PFSK-1 (cell line): ENCODE data around the gene GPD2.

ENCODE experiments used
- POLR2AphosphoS5 ChIP-seq: IDR thresholded peaks from 2 replicates; pipeline ENCODE4 v1.6.1; 2012; ENCODE audit warnings: low read depth, mild to moderate bottlenecking, control low read depth, low read length, moderate library complexity
- SIN3A ChIP-seq: IDR thresholded peaks from 2 replicates; pipeline ENCODE4 v1.6.1; 2012; ENCODE audit warnings: mild to moderate bottlenecking, low read length, moderate library complexity, borderline replicate concordance; ENCODE audit not compliant: insufficient read depth
- TF ChIP-seq, protein P1 (sequence below), 2 experiments: IDR thresholded peaks; 2 replicates each; pipeline versions ENCODE4 v1.6.1 to v1.8.0; 2011 to 2012; ENCODE audit warnings: low read depth in 2 of 2, low read length in 2 of 2, control low read depth in 1 of 2, inconsistent platforms in 1 of 2, mild to moderate bottlenecking in 1 of 2, moderate library complexity in 1 of 2; ENCODE audit not compliant: insufficient read depth in 1 of 2

DNA sequence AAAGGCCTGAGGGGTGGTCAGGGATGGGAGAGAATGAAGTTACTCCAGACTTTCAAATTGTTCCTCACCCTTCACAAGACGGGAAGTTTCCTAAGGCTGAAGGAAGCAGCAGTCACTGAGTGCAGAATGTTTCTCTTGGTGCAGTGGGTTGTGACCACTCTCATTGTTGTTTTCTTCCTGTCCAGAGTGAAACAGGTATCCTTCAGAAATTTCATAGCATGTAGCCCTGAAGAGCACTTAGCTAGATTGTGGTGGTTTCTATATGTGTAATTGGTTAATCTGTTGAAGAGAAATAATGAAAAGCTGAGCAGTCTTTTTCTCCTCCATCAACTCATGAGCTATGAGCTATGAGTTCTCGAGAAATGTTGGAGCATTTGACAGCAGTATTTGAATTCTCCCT is 96.8 kb downstream of the GPD2 start:
- TF ChIP-seq POLR2AphosphoS5 = no peak
- TF ChIP-seq, protein P1, sequence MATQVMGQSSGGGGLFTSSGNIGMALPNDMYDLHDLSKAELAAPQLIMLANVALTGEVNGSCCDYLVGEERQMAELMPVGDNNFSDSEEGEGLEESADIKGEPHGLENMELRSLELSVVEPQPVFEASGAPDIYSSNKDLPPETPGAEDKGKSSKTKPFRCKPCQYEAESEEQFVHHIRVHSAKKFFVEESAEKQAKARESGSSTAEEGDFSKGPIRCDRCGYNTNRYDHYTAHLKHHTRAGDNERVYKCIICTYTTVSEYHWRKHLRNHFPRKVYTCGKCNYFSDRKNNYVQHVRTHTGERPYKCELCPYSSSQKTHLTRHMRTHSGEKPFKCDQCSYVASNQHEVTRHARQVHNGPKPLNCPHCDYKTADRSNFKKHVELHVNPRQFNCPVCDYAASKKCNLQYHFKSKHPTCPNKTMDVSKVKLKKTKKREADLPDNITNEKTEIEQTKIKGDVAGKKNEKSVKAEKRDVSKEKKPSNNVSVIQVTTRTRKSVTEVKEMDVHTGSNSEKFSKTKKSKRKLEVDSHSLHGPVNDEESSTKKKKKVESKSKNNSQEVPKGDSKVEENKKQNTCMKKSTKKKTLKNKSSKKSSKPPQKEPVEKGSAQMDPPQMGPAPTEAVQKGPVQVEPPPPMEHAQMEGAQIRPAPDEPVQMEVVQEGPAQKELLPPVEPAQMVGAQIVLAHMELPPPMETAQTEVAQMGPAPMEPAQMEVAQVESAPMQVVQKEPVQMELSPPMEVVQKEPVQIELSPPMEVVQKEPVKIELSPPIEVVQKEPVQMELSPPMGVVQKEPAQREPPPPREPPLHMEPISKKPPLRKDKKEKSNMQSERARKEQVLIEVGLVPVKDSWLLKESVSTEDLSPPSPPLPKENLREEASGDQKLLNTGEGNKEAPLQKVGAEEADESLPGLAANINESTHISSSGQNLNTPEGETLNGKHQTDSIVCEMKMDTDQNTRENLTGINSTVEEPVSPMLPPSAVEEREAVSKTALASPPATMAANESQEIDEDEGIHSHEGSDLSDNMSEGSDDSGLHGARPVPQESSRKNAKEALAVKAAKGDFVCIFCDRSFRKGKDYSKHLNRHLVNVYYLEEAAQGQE (IDR thresholded peaks at IDR 0.05; ENCODE audit: insufficient read depth in 1 of 2, low read depth in 2 of 2, low read length in 2 of 2) = no peak
- no peak for TF ChIP-seq SIN3A
